Osteocyte (in vitro differentiated cells): ENCODE measurements around the gene DENND1A. TPM values are rescaled to one million over a fixed set of nuclear protein-coding genes. Genes with fewer than 3 reads are reported as not detected.

ENCODE experiments used
- DNase-seq: peaks from one replicate; pipeline ENCODE4 v3.0.0; 2021; ENCODE audit warnings: mixed read lengths; ENCODE audit not compliant: unreplicated experiment; ENCODE audit errors: extremely low spot score
- H3K27ac Mint-ChIP-seq: one replicate; pipeline ENCODE4 v1.8.0; 2021; ENCODE audit warnings: mild to moderate bottlenecking, mixed read lengths; ENCODE audit not compliant: unreplicated experiment
- H3K27me3 Mint-ChIP-seq: one replicate; pipeline ENCODE4 v1.8.0; 2021; ENCODE audit warnings: mixed read lengths; ENCODE audit not compliant: unreplicated experiment
- H3K36me3 Mint-ChIP-seq: one replicate; pipeline ENCODE4 v1.8.0; 2021; ENCODE audit warnings: mixed read lengths; ENCODE audit not compliant: unreplicated experiment
- H3K4me1 Mint-ChIP-seq: one replicate; pipeline ENCODE4 v1.8.0; 2021; ENCODE audit warnings: mixed read lengths; ENCODE audit not compliant: unreplicated experiment
- H3K4me3 Mint-ChIP-seq: one replicate; pipeline ENCODE4 v1.8.0; 2021; ENCODE audit warnings: mild to moderate bottlenecking, moderate library complexity, mixed read lengths; ENCODE audit not compliant: unreplicated experiment
- H3K9me3 Mint-ChIP-seq: one replicate; pipeline ENCODE4 v1.8.0; 2021; ENCODE audit warnings: mixed read lengths; ENCODE audit not compliant: unreplicated experiment
- total RNA-seq: library from RNA; stranded (reverse); gene quantifications from 2 replicates; pipeline ENCODE4 v1.2.1, GENCODE V29; 2021
- TF ChIP-seq, protein P1 (sequence below): fragments of 200-600 bp; sonication (generic); IDR thresholded peaks from 2 replicates; pipeline ENCODE4 v1.5.0; 2021; ENCODE audit warnings: antibody characterized with exemption, mild to moderate bottlenecking, moderate library complexity

DENND1A gene
- total RNA-seq, 1 donor from 2014 or later, result 19.8 TPM

DNA sequence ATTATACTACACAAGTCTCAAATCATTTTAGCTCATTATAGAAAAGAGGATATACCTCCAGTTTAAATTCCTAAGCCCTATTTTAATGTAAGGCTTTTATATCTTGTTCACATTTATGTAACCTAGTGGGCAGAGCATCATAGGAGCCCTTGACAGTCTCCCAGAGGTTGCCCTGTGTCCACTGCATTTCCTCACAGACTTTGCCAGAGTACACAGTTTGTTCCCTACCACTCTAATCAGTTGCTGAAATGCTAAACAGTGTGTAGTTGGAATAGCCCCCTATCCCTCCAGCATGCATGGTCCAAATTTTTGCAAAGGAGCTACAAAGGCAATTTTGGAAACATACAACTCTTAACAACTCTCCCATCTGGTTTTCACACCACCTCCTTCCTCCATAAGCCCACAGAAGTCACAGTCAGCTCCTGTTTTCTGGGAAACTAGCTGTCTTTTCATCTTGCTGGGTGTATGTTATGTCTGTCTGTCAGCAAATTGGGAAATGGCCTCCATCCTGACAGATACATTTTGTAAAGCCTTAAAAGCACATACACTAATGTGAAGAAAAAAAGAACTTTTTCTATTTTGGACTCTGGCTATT, 212.2 kb downstream of the DENND1A start:
- Mint-ChIP-seq H3K4me1 (no peaks in the 10 kb centered on the region), H3K36me3 (peaks cover 15% of the 10 kb centered on the region), H3K27ac (no peak overlapping the region), H3K4me3 (no peak overlapping the region), H3K9me3 (peaks cover 13% of the 10 kb centered on the region), H3K27me3 (no peaks in the 10 kb centered on the region)
- TF ChIP-seq, protein P1, sequence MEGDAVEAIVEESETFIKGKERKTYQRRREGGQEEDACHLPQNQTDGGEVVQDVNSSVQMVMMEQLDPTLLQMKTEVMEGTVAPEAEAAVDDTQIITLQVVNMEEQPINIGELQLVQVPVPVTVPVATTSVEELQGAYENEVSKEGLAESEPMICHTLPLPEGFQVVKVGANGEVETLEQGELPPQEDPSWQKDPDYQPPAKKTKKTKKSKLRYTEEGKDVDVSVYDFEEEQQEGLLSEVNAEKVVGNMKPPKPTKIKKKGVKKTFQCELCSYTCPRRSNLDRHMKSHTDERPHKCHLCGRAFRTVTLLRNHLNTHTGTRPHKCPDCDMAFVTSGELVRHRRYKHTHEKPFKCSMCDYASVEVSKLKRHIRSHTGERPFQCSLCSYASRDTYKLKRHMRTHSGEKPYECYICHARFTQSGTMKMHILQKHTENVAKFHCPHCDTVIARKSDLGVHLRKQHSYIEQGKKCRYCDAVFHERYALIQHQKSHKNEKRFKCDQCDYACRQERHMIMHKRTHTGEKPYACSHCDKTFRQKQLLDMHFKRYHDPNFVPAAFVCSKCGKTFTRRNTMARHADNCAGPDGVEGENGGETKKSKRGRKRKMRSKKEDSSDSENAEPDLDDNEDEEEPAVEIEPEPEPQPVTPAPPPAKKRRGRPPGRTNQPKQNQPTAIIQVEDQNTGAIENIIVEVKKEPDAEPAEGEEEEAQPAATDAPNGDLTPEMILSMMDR, result no peak
- DNase-seq, result no peak

DNA sequence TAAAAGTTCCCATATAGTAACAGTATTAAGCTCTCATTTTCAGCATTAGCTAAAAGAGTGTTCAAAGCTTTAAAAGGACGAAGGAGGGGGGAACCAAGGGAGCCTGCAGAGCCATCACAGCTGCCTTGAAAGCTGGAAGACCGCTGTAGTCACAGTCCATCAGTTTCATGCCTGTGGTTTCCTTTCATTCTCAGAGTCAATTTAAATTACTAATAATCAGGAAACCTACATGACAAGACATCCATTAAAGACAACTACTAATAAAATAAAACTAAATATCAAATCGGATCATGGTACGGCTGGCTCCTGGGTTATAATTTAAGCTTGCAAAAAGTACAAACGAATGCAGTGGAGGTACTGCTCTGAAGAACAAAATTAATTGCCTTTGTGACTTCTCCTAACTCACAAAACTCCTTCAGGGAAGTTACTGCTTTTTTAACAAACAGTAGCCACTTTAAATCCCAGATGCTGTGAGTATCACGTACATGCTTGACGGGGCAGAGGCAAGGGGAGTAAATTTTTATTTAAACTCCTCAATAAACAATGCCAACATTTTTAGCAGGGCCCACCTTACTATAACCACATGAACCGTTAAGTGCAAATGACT, 213.5 kb downstream of the DENND1A start:
- TF ChIP-seq, protein P1, result no peak
- no peaks in the 10 kb centered on the region for H3K27me3 Mint-ChIP-seq
- peaks cover 4% of the 10 kb centered on the region for H3K36me3 Mint-ChIP-seq
- peaks cover 4% of the 10 kb centered on the region for H3K9me3 Mint-ChIP-seq
- no peak for DNase-seq
- H3K4me1 Mint-ChIP-seq, result no peaks in the 10 kb centered on the region
- no peak overlapping the region for H3K4me3 Mint-ChIP-seq
- H3K27ac Mint-ChIP-seq, result no peak overlapping the region

- H3K27ac Mint-ChIP-seq, result no peak overlapping the region
- H3K4me1 Mint-ChIP-seq, result no peaks in the 10 kb centered on the region
- H3K4me3 Mint-ChIP-seq, result no peak overlapping the region
- H3K27me3 Mint-ChIP-seq, result no peaks in the 10 kb centered on the region
- no peaks in the 10 kb centered on the region for H3K36me3 Mint-ChIP-seq
- no peak for DNase-seq
- no peaks in the 10 kb centered on the region for H3K9me3 Mint-ChIP-seq
- TF ChIP-seq, protein P1, result no peak
Measured at GRCh38 chr9:123715258-123715657, 214.7 kb downstream of the DENND1A start.

- H3K4me1 Mint-ChIP-seq, result no peaks in the 10 kb centered on the region
- H3K36me3 Mint-ChIP-seq, result no peaks in the 10 kb centered on the region
- no peak for DNase-seq
- no peaks in the 10 kb centered on the region for H3K27me3 Mint-ChIP-seq
- TF ChIP-seq, protein P1, result no peak
- H3K27ac Mint-ChIP-seq, result no peak overlapping the region
- no peak overlapping the region for H3K4me3 Mint-ChIP-seq
- no peaks in the 10 kb centered on the region for H3K9me3 Mint-ChIP-seq
Measured at GRCh38 chr9:123713282-123713681, 216.6 kb downstream of the DENND1A start.

DNA sequence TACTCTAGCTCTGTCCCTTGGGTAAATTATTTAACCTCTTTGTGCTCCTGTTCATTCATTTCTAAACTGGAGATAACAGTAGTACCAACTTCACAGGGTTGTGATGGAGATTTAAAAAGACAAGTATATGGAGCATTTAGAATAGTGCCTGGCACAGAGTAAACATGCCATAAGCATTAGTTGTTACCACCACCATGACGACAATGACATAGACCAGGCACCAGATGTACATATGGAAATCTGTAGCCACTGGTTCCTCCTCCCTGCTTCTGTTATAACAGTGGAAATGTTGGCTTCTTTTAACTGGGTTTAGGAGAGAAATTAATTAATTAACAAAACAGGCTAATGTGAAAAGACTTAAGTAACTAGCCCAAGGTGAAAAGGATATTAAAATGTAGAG, 217.5 kb downstream of the DENND1A start:
- no peak for DNase-seq
- Mint-ChIP-seq H3K27me3 (no peaks in the 10 kb centered on the region), H3K4me1 (no peaks in the 10 kb centered on the region), H3K4me3 (no peak overlapping the region), H3K36me3 (no peaks in the 10 kb centered on the region), H3K27ac (no peak overlapping the region), H3K9me3 (no peaks in the 10 kb centered on the region)
- TF ChIP-seq, protein P1, result no peak
